Measurements from ENCODE around the gene KCNA10. TPM values are rescaled to one million over a fixed set of nuclear protein-coding genes. Genes with fewer than 3 reads are reported as not detected.

The KCNA10 gene
- total and polyA plus RNA-seq, 2 experiments from 2014 or later = not detected

GRCh38 chr1:110525249-110525595, 6.2 kb upstream of the KCNA10 start:
- H2AFZ ChIP-seq = peak overlapping the region; percentile 98; the same call in 1 of the 2 replicates
- H4K20me1 ChIP-seq (replicated peaks; ENCODE audit: insufficient read depth) = no peaks in the 10 kb centered on the region
- Mint-ChIP-seq H3K4me1 (no peaks in the 10 kb centered on the region), H3K9me3 (no peaks in the 10 kb centered on the region), H3K27ac (no peak overlapping the region), H3K27me3 (ENCODE audit: insufficient read depth, low read depth, poor library complexity) (peaks cover 12% of the 10 kb centered on the region), H3K4me3 (no peak overlapping the region), H3K36me3 (ENCODE audit: low read depth) (no peaks in the 10 kb centered on the region)
- DNase-seq (ENCODE audit: low spot score) = no peak
- H3K36me3 ChIP-seq (ENCODE audit: insufficient read depth) = no peaks in the 10 kb centered on the region
- no peak overlapping the region for H3K27ac ChIP-seq (ENCODE audit: low read depth)
- ATAC-seq = no peak
- H3F3A ChIP-seq (replicated peaks; ENCODE audit: low read depth) = no peaks in the 10 kb centered on the region
- H3K9me2 ChIP-seq (ENCODE audit: insufficient read depth) = no peaks in the 10 kb centered on the region
- H3K79me2 ChIP-seq (replicated peaks; ENCODE audit: insufficient read depth) = no peaks in the 10 kb centered on the region
- H3K4me2 ChIP-seq = no peak overlapping the region
- TF ChIP-seq CTCF (conservative IDR thresholded peaks at IDR 0.05; ENCODE audit: low read depth in 2 of 2) (no peak), ZNF331 (CRISPR knock-in tag; IDR thresholded peaks at IDR 0.05; ENCODE audit: low read depth) (no peak), ZNF114 (CRISPR knock-in tag; IDR thresholded peaks at IDR 0.05) (no peak), POLR2AphosphoS5 (IDR thresholded peaks at IDR 0.05; ENCODE audit: low read depth) (no peak), NANOG (IDR thresholded peaks at IDR 0.05; ENCODE audit: borderline replicate concordance) (no peak), STAT1 (IDR thresholded peaks at IDR 0.05; ENCODE audit: unreplicated experiment) (no peak), JUNB (IDR thresholded peaks at IDR 0.05; ENCODE audit: unreplicated experiment) (no peak), EZH2 (IDR thresholded peaks at IDR 0.05; ENCODE audit: low read depth, unreplicated experiment) (no peak), ZNF462 (CRISPR knock-in tag; IDR thresholded peaks at IDR 0.05) (no peak), ETS1 (IDR thresholded peaks at IDR 0.05) (no peak), CREB1 (CRISPR knock-in tag; IDR thresholded peaks at IDR 0.05; ENCODE audit: low read depth) (no peak), EZH2phosphoT487 (IDR thresholded peaks at IDR 0.05; ENCODE audit: unreplicated experiment) (no peak), REST (IDR thresholded peaks at IDR 0.05; ENCODE audit: unreplicated experiment) (no peak)
- no peaks in the 10 kb centered on the region for H3K27me3 ChIP-seq (ENCODE audit: insufficient read depth)
- no peak overlapping the region for H3K4me3 ChIP-seq
- H3K4me1 ChIP-seq (ENCODE audit: insufficient read depth) = peaks cover 5% of the 10 kb centered on the region; the same call in 1 of the 2 replicates
